Measurements from ENCODE around the gene NCAM2.

DNA sequence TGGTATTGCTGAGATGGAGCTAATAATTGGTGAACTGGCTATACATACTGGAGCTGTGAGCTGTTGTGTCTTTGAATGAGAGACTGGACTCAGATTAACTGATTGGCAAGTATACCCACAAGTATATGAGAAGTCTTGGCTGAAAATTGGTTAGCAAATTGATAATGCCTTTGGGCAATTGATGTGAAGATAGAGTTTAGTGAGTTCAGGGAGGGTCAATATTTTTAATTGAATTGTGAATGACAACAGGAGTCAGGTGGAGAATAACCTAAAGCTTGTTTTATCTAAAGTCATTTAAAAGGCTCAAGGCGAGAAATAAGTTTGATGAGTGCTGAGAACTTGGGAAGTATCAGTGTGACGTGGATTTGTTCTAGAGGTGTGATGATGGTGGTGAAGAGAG lies 27.5 kb downstream of the NCAM2 start:
- TF ChIP-seq GATA3 (IDR thresholded peaks at IDR 0.05; ENCODE audit: low read depth, low read length) (no peak), GATA2 (IDR thresholded peaks at IDR 0.05; ENCODE audit: low read depth, low read length) (no peak)

Data from SH-SY5Y (cell line).